Measurements from ENCODE around the gene SLC35E3.

Gene SLC35E3

GRCh38 chr12:68745904-68746571 is at the start of gene SLC35E3:
Gene SLC35E3 (plus strand): TSS chr12:68746176. CDS start chr12:68746378, 202 bp downstream.
- DNase-seq: peak; percentile 83

GRCh38 chr12:68699486-68699885 is 46.5 kb upstream of the SLC35E3 start:
- no peak for DNase-seq

- DNase-seq: no peak
Observed at GRCh38 chr12:68727776-68728175, 18.2 kb upstream of the SLC35E3 start.

- no peak for DNase-seq
Observed at GRCh38 chr12:68733661-68734071, 12.3 kb upstream of the SLC35E3 start.

- no peak for DNase-seq
Observed at GRCh38 chr12:68739891-68740290, 6.1 kb upstream of the SLC35E3 start.

- DNase-seq: no peak
Observed at GRCh38 chr12:68743356-68743755, 2.6 kb upstream of the SLC35E3 start.

- DNase-seq: no peak
Observed at GRCh38 chr12:68745376-68745903, 536 bp upstream of the SLC35E3 start.

GRCh38 chr12:68746572-68747180 is 700 bp downstream of the SLC35E3 start:
- DNase-seq: peak; percentile 59

GRCh38 chr12:68749443-68749842 is 3.5 kb downstream of the SLC35E3 start:
- no peak for DNase-seq

- DNase-seq: no peak
Observed at GRCh38 chr12:68749861-68750260, 3.9 kb downstream of the SLC35E3 start.

- DNase-seq: no peak
Observed at GRCh38 chr12:68750506-68750905, 4.5 kb downstream of the SLC35E3 start.

GRCh38 chr12:68755536-68756243 is 9.7 kb downstream of the SLC35E3 start:
- no peak for DNase-seq

GRCh38 chr12:68759852-68760251 is 13.9 kb downstream of the SLC35E3 start:
- no peak for DNase-seq

GRCh38 chr12:68760806-68761441 is 14.9 kb downstream of the SLC35E3 start:
- no peak for DNase-seq

- no peak for DNase-seq
Observed at GRCh38 chr12:68761442-68761812, 15.5 kb downstream of the SLC35E3 start.

- DNase-seq: no peak
Observed at GRCh38 chr12:68761901-68762630, 16.1 kb downstream of the SLC35E3 start.

- DNase-seq: no peak
Observed at GRCh38 chr12:68762691-68763090, 16.7 kb downstream of the SLC35E3 start.

- no peak for DNase-seq
Observed at GRCh38 chr12:68765696-68766095, 19.7 kb downstream of the SLC35E3 start.

- DNase-seq: no peak
Observed at GRCh38 chr12:68766646-68767045, 20.7 kb downstream of the SLC35E3 start.

- no peak for DNase-seq
Observed at GRCh38 chr12:68767191-68767590, 21.2 kb downstream of the SLC35E3 start.

- DNase-seq: no peak
Observed at GRCh38 chr12:68768431-68768939, 22.5 kb downstream of the SLC35E3 start.

GRCh38 chr12:68769941-68770340 is 24.0 kb downstream of the SLC35E3 start:
- DNase-seq: no peak

Measured in KG1 (cell line).